Vagina (tissue), 2 donors: ENCODE measurements around the gene TAL1. TPM values are rescaled to one million over a fixed set of nuclear protein-coding genes. Genes with fewer than 3 reads are reported as not detected.
"Not testable (repeated sequence)": the region's sequence is repeated elsewhere in the genome, so short reads cannot be mapped to it uniquely, and the experiment has no call there.

Source experiments
- DNase-seq, 2 donors: peaks; one replicate each; pipeline ENCODE4 v3.0.0-alpha.2; 2017; ENCODE audit errors: extremely low spot score in 2 of 2
- H3K27ac ChIP-seq: fragments of 200-600 bp; sonication (generic); one replicate; pipeline ENCODE4 v1.5.1; 2019
- H3K27me3 ChIP-seq: fragments of 200-600 bp; sonication (generic); one replicate; pipeline ENCODE4 v1.5.1; 2019
- H3K36me3 ChIP-seq, 2 donors: fragments of 200-600 bp; sonication (generic); one replicate each; pipeline ENCODE4 v1.5.1; 2017 to 2019
- H3K4me1 ChIP-seq: fragments of 200-600 bp; sonication (generic); one replicate; pipeline ENCODE4 v1.5.1; 2019
- H3K4me3 ChIP-seq, 2 donors: fragments of 200-600 bp; sonication (generic); 1 replicate in 1 of 2; 2 replicates in 1 of 2; pipeline ENCODE4 v1.5.1; 2016 to 2019
- H3K9me3 ChIP-seq: fragments of 200-600 bp; sonication (generic); one replicate; pipeline ENCODE4 v1.5.1; 2019
- CTCF ChIP-seq, 3 experiments: fragments of 450-650 bp in 2 of 3; fragments of 200-600 bp in 1 of 3; sonication (generic) in 1 of 3; IDR thresholded peaks; one replicate each; pipeline ENCODE4 v1.5.1; 2017 to 2019; ENCODE audit warnings: antibody characterized with exemption in 3 of 3, mild to moderate bottlenecking in 2 of 3, moderate library complexity in 2 of 3
- POLR2A ChIP-seq, 2 donors: fragments of 450-650 bp; IDR thresholded peaks; one replicate each; pipeline ENCODE4 v1.6.1; 2017; ENCODE audit warnings: antibody characterized with exemption in 2 of 2, mild to moderate bottlenecking in 2 of 2, moderate library complexity in 2 of 2
- POLR2AphosphoS5 ChIP-seq, 2 donors: sonication (generic); formaldehyde crosslinking; IDR thresholded peaks; one replicate each; pipeline ENCODE4 v1.9.0; 2017; ENCODE audit warnings: antibody characterized with exemption in 2 of 2, mild to moderate bottlenecking in 2 of 2, low read depth in 1 of 2; ENCODE audit not compliant: insufficient read depth in 1 of 2
- intact Hi-C: fragments of 100-400 bp; cut with DNase I; formaldehyde crosslinking; loops from one replicate; pipeline ENCODE4 v1.15.1; 2023
- total RNA-seq: library from RNA; depleted of rRNA; stranded (reverse); fragments of >200 nt; gene quantifications from one replicate; pipeline ENCODE4 v1.2.3, GENCODE V29; 2016

The TAL1 gene
- 7.1 TPM for total RNA-seq

GRCh38 chr1:47232187-47232874, at the start of gene TAL1:
Gene TAL1, minus strand, starts transcription at chr1:47232225. Its CDS starts 6,337 bp downstream, at chr1:47225888.
- intact Hi-C loops = no loop called here
- Histone ChIP-seq H3K27ac (peak within 1 kb of the TSS; percentile 74), H3K27me3 (peaks cover 32% of the 10 kb centered on the region), H3K4me1 (peaks cover 13% of the 10 kb centered on the region), H3K36me3 (no peaks in the 10 kb centered on the region), H3K9me3 (no peaks in the 10 kb centered on the region), H3K4me3 (peak within 1 kb of the TSS; percentile 39 to 41)
- DNase-seq = no peak
- no peak for TF ChIP-seq POLR2A (IDR thresholded peaks at IDR 0.05)
- no peak for TF ChIP-seq POLR2AphosphoS5 (IDR thresholded peaks at IDR 0.05; ENCODE audit: insufficient read depth in 1 of 2, low read depth in 1 of 2)

DNA sequence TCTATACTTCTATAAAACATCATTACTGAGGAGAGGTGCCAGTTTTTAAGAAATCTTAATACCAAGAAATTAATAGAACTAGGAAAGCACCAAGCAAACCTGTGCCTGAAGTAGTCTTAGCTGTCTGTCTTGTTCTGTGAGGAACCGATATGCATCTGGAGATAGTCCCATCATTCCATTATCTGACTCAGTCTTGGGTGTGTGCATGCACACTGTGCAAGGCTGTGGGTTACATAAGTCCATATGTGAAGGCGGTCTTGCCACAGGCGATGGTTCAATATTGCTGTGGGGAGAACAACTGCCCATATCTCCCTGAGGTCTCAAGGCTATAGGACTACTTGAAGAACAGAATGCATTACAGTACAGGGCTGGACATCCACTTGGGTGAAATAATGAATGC, 48.1 kb upstream of the TAL1 start:
- Histone ChIP-seq H3K9me3 (no peaks in the 10 kb centered on the region), H3K36me3 (no peaks in the 10 kb centered on the region), H3K4me1 (no peaks in the 10 kb centered on the region), H3K27me3 (no peaks in the 10 kb centered on the region), H3K4me3 (no peak overlapping the region), H3K27ac (no peak overlapping the region)
- TF ChIP-seq POLR2AphosphoS5 (IDR thresholded peaks at IDR 0.05; ENCODE audit: insufficient read depth in 1 of 2, low read depth in 1 of 2) (no peak), CTCF (IDR thresholded peaks at IDR 0.05) (no peak), POLR2A (IDR thresholded peaks at IDR 0.05) (no peak)
- intact Hi-C loops = no loop called here
- DNase-seq = no peak

DNA sequence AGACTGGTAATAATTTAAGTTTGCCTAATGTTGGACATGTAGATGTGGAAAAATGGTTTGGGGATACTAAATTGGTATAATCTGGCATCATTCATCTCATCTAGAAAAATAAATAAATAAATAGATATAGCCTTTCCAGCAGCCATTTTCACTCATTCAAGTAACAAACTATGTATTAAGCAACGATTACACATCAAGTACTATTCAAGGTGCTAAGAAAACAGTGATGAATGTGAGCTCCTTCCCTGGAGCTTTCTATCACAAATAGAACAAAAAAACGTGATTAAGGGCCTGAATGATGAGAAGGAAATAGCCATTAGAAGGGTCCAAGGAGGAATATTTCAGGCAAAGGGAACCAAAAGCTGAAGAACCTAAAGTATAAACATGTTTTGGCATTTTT, 44.8 kb upstream of the TAL1 start:
- intact Hi-C loops = no loop called here
- Histone ChIP-seq H3K36me3 (no peaks in the 10 kb centered on the region), H3K27me3 (no peaks in the 10 kb centered on the region), H3K4me3 (no peak overlapping the region), H3K27ac (no peak overlapping the region), H3K4me1 (no peaks in the 10 kb centered on the region), H3K9me3 (no peaks in the 10 kb centered on the region)
- DNase-seq = no peak
- TF ChIP-seq CTCF (IDR thresholded peaks at IDR 0.05) (no peak), POLR2A (IDR thresholded peaks at IDR 0.05) (no peak), POLR2AphosphoS5 (IDR thresholded peaks at IDR 0.05; ENCODE audit: insufficient read depth in 1 of 2, low read depth in 1 of 2) (no peak)

DNA sequence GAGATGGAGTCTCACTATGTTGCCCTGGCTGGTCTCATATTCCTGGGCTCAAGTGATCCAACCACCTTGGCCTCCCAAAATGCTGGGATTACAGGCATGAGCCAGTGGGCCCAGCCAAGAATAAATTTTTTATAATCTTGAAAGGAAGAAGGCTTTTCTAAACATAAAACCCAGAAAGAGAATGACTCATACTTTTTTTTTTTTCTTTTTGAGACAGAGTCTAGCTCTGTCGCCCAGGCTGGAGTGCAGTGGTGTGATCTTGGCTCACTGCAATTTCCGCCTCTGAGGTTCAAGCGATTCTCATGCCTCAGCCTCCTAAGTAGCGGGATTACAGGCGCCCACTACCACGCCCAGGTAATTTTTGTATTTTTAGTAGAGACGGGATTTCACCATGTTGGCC, 43.8 kb upstream of the TAL1 start:
- DNase-seq, H3K4me1 ChIP-seq, H3K27ac ChIP-seq, H3K27me3 ChIP-seq, H3K36me3 ChIP-seq, H3K9me3 ChIP-seq, intact Hi-C loops, H3K4me3 ChIP-seq: not testable (repeated sequence)

DNA sequence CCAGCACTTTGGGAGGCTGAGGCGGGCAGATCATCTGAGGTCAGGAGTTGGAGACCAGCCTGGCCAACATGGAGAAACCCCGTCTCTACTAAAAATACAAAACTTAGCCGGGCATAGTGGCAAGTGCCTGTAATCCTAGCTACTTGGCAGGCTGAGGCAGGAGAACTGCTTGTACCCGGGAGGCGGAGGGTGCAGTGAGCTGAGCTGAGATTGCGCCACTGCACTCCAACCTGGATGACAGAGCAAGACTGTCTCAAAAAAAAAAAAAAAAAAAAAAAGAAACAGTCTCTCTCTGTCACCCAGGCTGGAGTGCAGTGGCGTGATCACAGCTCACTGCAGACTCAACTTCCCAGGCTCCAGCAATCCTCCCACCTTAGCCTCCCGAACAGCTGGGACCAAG, 33.5 kb upstream of the TAL1 start:
- intact Hi-C loops, H3K4me1 ChIP-seq, H3K9me3 ChIP-seq, DNase-seq, H3K4me3 ChIP-seq, H3K36me3 ChIP-seq, H3K27me3 ChIP-seq, H3K27ac ChIP-seq: not testable (repeated sequence)

DNA sequence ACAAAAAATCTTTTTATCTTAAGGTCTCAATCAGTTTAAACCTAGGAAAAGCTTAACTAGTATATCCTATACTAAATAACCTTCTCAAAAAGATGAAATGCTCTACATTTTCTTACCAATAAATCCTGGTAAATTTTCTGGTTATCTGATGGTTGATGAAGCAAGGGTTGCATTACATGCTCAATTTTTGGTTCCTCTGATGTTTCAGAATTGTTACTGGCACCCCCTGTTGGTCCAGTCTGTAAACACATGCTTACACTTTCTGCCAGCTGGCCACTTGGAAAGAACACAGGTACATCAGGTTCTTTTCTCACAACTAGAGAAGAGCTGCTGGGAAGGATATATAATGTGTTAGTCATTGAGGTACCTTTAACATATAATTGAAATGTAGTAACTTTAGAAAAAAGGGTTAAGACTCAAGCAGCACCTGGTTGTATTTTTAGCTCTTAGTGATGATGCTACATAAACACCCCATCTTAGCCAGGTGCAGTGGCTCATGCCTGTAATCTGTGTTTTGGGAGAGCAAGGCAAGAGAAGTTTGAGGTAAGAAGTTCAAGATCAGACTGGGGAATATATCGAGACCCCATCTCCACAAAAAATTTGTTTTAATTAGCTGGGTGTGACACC, 30.9 kb upstream of the TAL1 start:
- TF ChIP-seq CTCF (IDR thresholded peaks at IDR 0.05) (peak in 2 of 3 experiments; percentile 26 to 41), POLR2AphosphoS5 (IDR thresholded peaks at IDR 0.05; ENCODE audit: insufficient read depth in 1 of 2, low read depth in 1 of 2) (peak in 1 of 2 donors; percentile 19), POLR2A (IDR thresholded peaks at IDR 0.05) (no peak)
- Histone ChIP-seq H3K36me3 (no peaks in the 10 kb centered on the region), H3K27me3 (no peaks in the 10 kb centered on the region), H3K27ac (no peak overlapping the region), H3K9me3 (no peaks in the 10 kb centered on the region), H3K4me3 (no peak overlapping the region), H3K4me1 (no peaks in the 10 kb centered on the region)
- DNase-seq = no peak
- intact Hi-C loops = no loop called here
